ENCODE measurements around the gene SIAE. TPM values are rescaled to one million over a fixed set of nuclear protein-coding genes. Genes with fewer than 3 reads are reported as not detected.

Gene SIAE
- total RNA-seq, 1 donor from 2014 or later, result 9.6 TPM

- TF ChIP-seq CTCF (IDR thresholded peaks at IDR 0.05), result no peak
- H3K4me1 Mint-ChIP-seq (ENCODE audit: low read depth), result peaks cover 12% of the 10 kb centered on the region
- peaks cover 4% of the 10 kb centered on the region for H3K36me3 Mint-ChIP-seq (ENCODE audit: low read depth)
- H3K4me3 Mint-ChIP-seq (ENCODE audit: unreplicated experiment), result no peak overlapping the region
- H3K9me3 Mint-ChIP-seq (ENCODE audit: low read depth), result no peaks in the 10 kb centered on the region
- no peak for DNase-seq (ENCODE audit: low spot score)
- no peak overlapping the region for H3K27ac Mint-ChIP-seq (ENCODE audit: unreplicated experiment)
- H3K27me3 Mint-ChIP-seq (ENCODE audit: low read depth), result no peaks in the 10 kb centered on the region
Measured at GRCh38 chr11:124661553-124661952, 12.0 kb downstream of the SIAE start.

DNA sequence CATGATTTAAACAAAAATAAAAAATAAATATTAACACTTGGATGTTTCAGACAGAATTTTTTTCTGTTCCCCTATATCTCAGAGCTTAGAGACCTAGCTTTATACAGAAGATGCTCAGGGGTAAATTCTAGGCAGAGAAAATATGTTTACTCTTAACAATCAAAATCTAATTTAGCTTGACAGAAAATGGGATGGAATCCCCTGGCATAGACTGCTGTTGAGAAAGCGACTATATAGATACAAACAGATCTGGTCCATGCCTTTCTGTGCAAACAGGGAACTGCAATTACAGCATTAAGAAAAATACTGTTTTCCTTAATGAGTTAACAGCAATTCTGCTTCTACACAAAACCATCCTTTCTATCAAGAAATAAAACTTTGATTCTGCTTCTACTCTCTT is 14.6 kb downstream of the SIAE start:
- Mint-ChIP-seq H3K27me3 (ENCODE audit: low read depth) (no peaks in the 10 kb centered on the region), H3K36me3 (ENCODE audit: low read depth) (peaks cover 2% of the 10 kb centered on the region), H3K4me1 (ENCODE audit: low read depth) (peaks cover 12% of the 10 kb centered on the region), H3K4me3 (ENCODE audit: unreplicated experiment) (no peak overlapping the region), H3K9me3 (ENCODE audit: low read depth) (no peaks in the 10 kb centered on the region), H3K27ac (ENCODE audit: unreplicated experiment) (no peak overlapping the region)
- no peak for DNase-seq (ENCODE audit: low spot score)
- no peak for TF ChIP-seq CTCF (IDR thresholded peaks at IDR 0.05)

DNA sequence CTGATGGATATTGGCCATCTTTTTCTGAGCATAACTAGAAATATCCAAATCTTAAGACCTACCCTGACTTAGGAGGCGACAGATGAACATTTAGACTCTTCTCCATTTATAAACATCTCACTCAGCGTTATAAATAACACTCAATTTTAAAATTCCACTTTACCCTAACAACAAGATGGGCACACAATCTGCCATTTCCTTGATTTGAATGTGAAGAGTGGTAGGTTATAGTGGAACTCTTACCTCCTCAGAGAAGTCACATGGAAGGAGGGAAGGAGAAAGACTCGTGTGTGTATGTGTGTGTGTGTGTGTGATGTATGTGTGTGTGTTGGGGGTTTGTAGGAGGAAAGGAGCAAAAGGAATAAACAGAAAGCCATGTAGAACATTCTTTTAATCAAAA is 15.0 kb downstream of the SIAE start:
- TF ChIP-seq CTCF (IDR thresholded peaks at IDR 0.05), result no peak
- Mint-ChIP-seq H3K4me3 (ENCODE audit: unreplicated experiment) (no peak overlapping the region), H3K36me3 (ENCODE audit: low read depth) (peaks cover 4% of the 10 kb centered on the region), H3K27ac (ENCODE audit: unreplicated experiment) (no peak overlapping the region), H3K9me3 (ENCODE audit: low read depth) (no peaks in the 10 kb centered on the region), H3K27me3 (ENCODE audit: low read depth) (no peaks in the 10 kb centered on the region), H3K4me1 (ENCODE audit: low read depth) (peaks cover 12% of the 10 kb centered on the region)
- no peak for DNase-seq (ENCODE audit: low spot score)

DNA sequence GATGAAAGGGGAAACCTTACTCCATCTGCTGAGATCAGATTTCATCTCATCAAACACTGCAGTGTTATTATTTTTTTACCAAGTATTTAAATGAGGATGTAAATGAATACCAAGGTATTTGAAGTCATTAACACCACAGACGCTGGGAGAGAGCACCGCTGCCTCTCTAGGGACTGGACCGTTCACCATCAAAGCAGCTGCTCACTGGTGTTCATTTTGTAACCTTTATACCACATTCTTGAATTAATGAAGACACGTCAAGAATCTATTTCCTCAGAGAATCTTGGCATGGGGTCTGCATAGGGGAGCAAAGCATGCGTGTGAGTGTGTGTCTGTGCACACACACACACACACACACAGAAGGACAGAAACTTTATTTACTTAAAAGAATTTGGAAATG is 15.6 kb downstream of the SIAE start:
- DNase-seq (ENCODE audit: low spot score), result no peak
- Mint-ChIP-seq H3K4me1 (ENCODE audit: low read depth) (peaks cover 12% of the 10 kb centered on the region), H3K9me3 (ENCODE audit: low read depth) (no peaks in the 10 kb centered on the region), H3K27me3 (ENCODE audit: low read depth) (no peaks in the 10 kb centered on the region), H3K4me3 (ENCODE audit: unreplicated experiment) (no peak overlapping the region), H3K36me3 (ENCODE audit: low read depth) (peaks cover 7% of the 10 kb centered on the region), H3K27ac (ENCODE audit: unreplicated experiment) (no peak overlapping the region)
- no peak for TF ChIP-seq CTCF (IDR thresholded peaks at IDR 0.05)

DNA sequence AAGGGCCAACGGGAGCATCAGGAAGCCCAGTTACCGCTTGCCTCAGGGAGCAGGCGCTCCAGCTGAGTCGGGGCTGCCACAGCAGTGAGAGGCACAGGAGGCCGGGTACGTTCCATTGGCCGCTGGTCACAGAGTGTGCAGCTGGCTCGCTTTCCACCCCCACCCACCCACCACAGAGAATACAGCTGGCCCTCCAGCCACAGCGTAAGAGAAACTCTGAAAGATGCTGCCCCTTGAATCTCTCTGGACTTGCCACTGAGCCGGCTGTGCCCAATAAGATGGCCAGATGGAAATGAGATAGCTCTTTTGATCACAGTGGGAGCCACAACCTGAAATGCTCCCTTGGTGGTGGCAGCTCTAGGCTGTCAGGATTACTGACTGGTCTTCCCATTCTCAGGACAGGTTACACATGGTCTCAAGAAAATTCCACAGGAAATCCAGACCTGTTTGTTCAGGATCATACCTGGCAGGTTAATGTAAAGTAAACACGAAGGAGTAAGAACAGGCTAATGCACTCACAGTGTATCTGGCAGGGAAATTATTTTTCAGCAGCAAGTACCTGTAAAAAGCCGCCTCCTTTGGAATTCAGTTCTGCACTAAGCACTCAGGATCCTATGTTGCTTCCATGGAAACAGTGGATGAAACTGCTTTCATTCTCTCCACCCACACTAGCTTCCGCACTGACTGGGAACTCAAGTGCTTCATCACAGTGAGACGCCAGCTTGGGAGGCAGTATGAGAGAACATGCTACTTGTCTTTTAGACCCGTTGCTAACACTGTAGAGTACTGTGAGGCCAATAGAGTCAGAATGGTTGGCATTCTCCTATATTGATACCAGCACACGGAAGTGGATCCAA is 16.5 kb downstream of the SIAE start:
- Mint-ChIP-seq H3K27ac (ENCODE audit: unreplicated experiment) (no peak overlapping the region), H3K4me3 (ENCODE audit: unreplicated experiment) (no peak overlapping the region), H3K9me3 (ENCODE audit: low read depth) (no peaks in the 10 kb centered on the region), H3K4me1 (ENCODE audit: low read depth) (peaks cover 12% of the 10 kb centered on the region), H3K27me3 (ENCODE audit: low read depth) (no peaks in the 10 kb centered on the region), H3K36me3 (ENCODE audit: low read depth) (peaks cover 9% of the 10 kb centered on the region)
- no peak for TF ChIP-seq CTCF (IDR thresholded peaks at IDR 0.05)
- no peak for DNase-seq (ENCODE audit: low spot score)
